ENCODE measurements around the gene PSG2.
"Not testable (repeated sequence)": the region's sequence is repeated elsewhere in the genome, so short reads cannot be mapped to it uniquely, and the experiment has no call there.

Gene PSG2

DNA sequence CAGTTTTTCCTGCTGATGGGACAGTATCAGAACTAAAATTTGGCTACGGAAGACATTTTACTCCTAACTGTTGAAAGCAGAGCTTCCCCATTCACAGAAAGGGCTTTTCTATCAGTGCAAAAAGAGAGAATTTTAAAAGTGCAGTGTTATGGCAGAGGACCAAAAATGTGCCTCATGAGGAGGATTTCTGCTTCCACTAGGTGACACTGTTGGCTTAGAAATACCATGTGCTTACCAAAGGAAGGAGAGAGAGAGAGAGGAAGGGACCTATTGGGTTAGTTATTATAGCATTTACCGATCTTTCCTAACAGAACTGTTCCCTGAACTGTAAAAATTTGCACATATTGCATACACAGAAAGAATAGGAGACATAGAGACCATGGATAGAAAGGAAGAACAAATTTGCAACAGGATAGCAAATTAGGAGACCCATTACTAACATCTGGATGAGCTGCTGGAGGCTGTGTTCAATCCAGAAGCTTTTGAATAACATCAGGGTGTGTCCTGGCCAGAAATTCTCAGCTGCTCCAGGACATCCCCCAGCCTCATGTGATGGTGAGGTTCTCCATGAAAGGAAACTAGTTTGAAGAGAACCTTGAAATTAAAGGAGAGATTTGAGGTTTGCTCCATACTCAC lies 21.8 kb upstream of the PSG2 start:
- not testable (repeated sequence) for H3K9me3 ChIP-seq (ENCODE audit: low read length); H3K36me3 ChIP-seq (ENCODE audit: insufficient read depth, low read length); H3K4me1 ChIP-seq (ENCODE audit: insufficient read depth, low read length); H3K27me3 ChIP-seq (ENCODE audit: insufficient read depth, low read length); H3K4me3 ChIP-seq (ENCODE audit: low read length); H2AFZ ChIP-seq (ENCODE audit: low read depth, low read length)

DNA sequence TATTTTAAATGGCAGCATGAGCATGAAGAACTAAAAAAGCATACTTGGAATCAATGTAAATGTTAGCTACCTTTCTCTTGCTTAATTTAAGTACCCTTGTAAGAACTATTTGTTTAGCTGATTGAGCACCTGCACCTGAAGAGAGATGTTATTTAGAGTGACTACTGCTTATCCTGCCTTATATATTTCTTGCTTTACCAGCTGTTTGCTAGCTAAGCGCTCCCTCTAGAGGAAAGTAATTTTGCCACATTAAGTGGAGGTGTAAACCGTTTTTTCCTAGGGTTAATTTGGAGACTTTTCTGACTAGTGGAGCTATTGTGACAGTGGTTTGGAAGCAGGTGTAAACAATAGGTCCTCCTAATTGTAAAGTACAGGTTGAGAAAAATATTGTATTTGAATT lies 19.4 kb upstream of the PSG2 start:
- Histone ChIP-seq H3K4me1 (ENCODE audit: insufficient read depth, low read length) (no peaks in the 10 kb centered on the region), H3K36me3 (ENCODE audit: insufficient read depth, low read length) (no peaks in the 10 kb centered on the region), H2AFZ (ENCODE audit: low read depth, low read length) (no peak overlapping the region), H3K27me3 (ENCODE audit: insufficient read depth, low read length) (no peaks in the 10 kb centered on the region), H3K4me3 (ENCODE audit: low read length) (no peak overlapping the region), H3K9me3 (ENCODE audit: low read length) (peaks cover 2% of the 10 kb centered on the region)

DNA sequence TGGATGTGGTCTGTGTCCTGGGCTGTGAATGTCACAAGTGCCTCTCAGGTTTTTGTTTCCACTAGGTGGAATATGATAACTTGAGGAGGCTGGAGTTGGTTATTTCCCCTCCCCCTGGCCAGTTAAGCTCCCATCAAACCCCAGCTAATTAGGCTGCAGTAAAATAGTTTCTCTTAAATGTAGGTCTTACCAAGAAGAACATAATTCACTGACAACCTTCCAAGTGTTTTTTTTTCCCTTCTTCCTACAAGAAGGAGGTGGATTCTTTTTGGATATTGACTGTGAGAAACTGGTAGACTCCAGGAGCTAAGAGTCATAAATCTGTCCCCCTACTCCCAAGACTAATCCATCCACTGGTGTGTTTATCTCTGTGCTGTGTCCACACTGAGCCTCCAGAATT lies 15.9 kb upstream of the PSG2 start:
- H2AFZ ChIP-seq (ENCODE audit: low read depth, low read length); H3K27me3 ChIP-seq (ENCODE audit: insufficient read depth, low read length); H3K36me3 ChIP-seq (ENCODE audit: insufficient read depth, low read length): not testable (repeated sequence)

DNA sequence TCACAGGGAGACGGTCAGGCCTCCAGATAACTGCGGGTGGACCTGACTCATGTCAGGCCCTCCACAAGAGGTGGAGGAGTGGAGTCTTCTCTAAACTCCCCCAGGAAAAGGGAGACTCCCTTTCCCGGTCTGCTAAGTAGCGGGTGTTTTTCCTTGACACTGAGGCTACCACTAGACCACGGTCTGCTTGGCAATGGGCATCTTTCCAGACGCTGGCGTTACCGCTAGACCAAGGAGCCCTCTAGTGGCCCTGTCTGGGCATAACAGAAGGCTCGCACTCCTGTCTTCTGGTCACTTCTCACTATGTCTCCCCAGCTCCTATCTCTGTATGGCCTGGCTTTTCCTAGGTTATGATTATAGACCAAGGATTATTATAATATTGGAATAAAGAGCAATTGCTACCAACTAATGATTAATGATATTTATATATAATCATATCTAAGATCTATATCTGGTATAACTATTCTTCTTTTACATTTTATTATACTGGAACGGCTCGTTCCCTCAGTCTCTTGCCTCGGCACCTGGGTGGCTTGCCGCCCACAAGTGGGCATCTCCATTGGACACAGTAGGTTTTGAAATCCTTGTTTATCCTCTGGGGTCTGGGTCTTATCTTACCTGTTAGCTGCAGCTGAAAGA lies 5.3 kb upstream of the PSG2 start:
- H3K9me3 ChIP-seq (ENCODE audit: low read length); H3K4me3 ChIP-seq (ENCODE audit: low read length); H3K36me3 ChIP-seq (ENCODE audit: insufficient read depth, low read length); H3K4me1 ChIP-seq (ENCODE audit: insufficient read depth, low read length); H2AFZ ChIP-seq (ENCODE audit: low read depth, low read length); H3K27me3 ChIP-seq (ENCODE audit: insufficient read depth, low read length): not testable (repeated sequence)

More for the DNA sequence above, 15.9 kb upstream of the PSG2 start:
- not testable (repeated sequence) for H3K9me3 ChIP-seq (ENCODE audit: low read length); H3K4me3 ChIP-seq (ENCODE audit: low read length); H3K4me1 ChIP-seq (ENCODE audit: insufficient read depth, low read length)

DNA sequence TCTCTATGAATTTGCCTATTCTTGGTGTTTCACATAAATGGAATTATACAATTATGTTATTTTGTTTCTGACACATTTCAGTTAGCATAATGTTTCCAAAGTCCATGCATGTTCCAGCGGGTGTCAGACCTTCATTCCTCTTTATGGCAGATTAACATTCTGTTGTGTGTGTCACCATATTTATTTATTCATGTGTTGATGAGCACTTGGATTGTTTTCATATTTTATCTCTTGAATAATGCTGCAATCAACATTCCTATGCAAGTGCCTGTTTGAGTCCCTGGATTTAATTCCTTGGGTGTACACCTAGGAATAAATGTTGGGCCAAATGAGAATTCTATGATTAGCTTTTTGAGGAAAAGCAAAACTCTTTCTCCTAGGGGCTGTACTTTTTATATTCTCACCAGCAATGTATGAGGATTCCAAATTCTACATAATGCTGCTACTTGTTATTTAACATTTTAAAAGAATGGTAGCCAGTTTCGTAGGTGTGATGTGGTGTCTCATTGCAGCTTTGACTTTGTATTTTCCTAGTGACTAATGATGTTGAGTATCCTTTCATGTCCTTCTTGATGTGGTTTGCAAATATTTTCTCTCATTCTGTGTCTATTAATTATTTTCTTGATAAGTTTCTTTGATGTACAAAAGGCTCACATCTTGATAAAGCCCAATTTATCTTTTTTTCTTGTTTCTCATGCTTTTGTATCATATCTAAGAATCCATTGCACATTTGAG lies 3.5 kb upstream of the PSG2 start:
- H3K9me3 ChIP-seq (ENCODE audit: low read length); H3K4me1 ChIP-seq (ENCODE audit: insufficient read depth, low read length); H3K4me3 ChIP-seq (ENCODE audit: low read length); H2AFZ ChIP-seq (ENCODE audit: low read depth, low read length); H3K27me3 ChIP-seq (ENCODE audit: insufficient read depth, low read length); H3K36me3 ChIP-seq (ENCODE audit: insufficient read depth, low read length): not testable (repeated sequence)

DNA sequence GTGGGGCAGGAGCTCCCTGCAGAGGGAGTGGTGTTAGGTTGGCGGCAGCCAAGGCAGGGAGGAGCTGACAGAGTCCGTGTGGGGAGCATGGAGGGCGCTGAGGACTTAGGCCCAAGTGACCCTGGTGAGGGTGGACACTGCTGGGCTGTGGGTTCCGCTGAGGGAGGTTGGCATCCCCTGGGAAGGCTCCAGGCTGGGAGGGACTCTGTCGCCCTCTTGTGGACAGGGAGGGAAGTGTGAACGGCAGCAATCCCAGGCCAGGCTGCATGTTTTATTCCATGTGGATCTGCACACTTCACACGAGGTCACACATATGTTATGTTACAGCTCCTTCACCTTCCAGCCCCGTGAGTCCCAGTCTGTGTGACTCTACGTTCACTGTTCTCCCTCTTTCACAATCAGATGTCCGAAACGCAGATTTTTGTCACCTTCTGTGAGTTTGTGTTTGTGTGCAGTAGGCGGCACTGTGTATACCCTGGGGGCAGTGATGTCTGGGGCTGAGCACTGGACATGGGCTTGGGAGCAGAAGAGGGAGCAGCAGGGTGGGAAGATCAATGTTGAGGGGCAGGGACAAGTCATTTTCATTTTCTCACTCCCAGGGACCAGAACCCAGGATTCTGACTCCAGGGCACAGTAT lies 1.8 kb upstream of the PSG2 start:
- not testable (repeated sequence) for H3K36me3 ChIP-seq (ENCODE audit: insufficient read depth, low read length); H3K4me1 ChIP-seq (ENCODE audit: insufficient read depth, low read length); H3K9me3 ChIP-seq (ENCODE audit: low read length); H2AFZ ChIP-seq (ENCODE audit: low read depth, low read length); H3K27me3 ChIP-seq (ENCODE audit: insufficient read depth, low read length); H3K4me3 ChIP-seq (ENCODE audit: low read length)

DNA sequence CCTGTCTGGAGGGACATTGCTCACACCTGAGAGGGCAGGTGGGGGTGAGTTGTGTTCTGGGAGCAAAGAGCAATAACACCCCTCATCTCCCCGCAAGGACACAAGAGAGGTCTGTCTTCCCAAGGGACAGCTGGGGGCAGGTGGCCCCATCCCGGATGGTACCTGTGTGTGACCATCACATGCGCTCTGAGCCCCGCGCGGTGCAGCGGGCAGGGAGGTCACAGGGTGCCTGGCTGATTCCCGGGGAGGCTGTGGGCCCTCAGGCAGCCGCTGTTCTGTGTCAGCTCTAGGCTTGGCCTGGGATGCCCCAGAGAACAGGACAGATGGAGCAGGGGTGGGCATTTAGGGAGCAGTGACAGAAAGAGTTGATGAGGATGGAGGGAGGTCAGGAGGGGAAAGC lies 1.2 kb upstream of the PSG2 start:
- not testable (repeated sequence) for H2AFZ ChIP-seq (ENCODE audit: low read depth, low read length); H3K4me3 ChIP-seq (ENCODE audit: low read length); H3K36me3 ChIP-seq (ENCODE audit: insufficient read depth, low read length); H3K27me3 ChIP-seq (ENCODE audit: insufficient read depth, low read length); H3K9me3 ChIP-seq (ENCODE audit: low read length); H3K4me1 ChIP-seq (ENCODE audit: insufficient read depth, low read length)

DNA sequence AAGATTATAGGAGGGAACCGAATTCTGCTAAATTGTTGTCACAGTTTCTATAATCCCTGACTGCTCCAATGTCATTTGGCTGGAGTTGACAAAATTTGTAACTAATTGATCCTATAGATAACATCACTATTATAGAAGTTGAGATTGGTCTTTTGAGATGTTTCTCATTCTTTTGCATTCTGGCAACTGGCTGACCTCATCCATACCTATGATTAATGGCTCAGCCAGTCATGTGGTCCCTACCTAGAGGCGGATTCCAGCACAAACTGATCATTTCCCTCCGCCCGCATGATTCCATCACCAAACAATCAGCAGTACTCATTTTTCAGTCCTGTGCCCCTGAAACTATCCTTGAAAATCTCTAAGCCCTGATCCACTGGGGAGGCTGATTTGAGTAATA lies 4.2 kb downstream of the PSG2 start:
- Histone ChIP-seq H3K4me1 (ENCODE audit: insufficient read depth, low read length) (no peaks in the 10 kb centered on the region), H3K4me3 (ENCODE audit: low read length) (no peak overlapping the region), H2AFZ (ENCODE audit: low read depth, low read length) (no peak overlapping the region), H3K36me3 (ENCODE audit: insufficient read depth, low read length) (no peaks in the 10 kb centered on the region), H3K9me3 (ENCODE audit: low read length) (no peaks in the 10 kb centered on the region), H3K27me3 (ENCODE audit: insufficient read depth, low read length) (no peaks in the 10 kb centered on the region)

DNA sequence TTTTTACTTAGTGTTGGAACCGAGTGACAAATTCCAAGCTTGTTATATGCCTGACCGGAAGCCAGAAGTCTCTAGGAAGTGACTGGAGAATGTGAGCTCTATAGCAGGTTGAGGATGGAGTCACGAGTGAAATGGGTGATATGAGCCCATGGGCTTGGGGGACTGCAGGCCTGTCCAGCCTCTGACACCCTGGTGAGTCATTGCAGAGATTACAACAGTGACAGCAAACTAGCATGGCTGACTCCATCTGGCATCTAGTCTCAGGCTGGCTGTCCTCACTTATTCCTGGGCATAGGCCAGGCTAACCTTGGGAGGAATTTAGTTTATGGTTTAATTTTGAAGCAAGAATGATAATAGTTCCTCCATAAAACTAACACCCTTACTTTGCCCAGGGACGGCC lies 4.6 kb downstream of the PSG2 start:
- H3K4me3 ChIP-seq (ENCODE audit: low read length); H2AFZ ChIP-seq (ENCODE audit: low read depth, low read length); H3K4me1 ChIP-seq (ENCODE audit: insufficient read depth, low read length); H3K9me3 ChIP-seq (ENCODE audit: low read length); H3K36me3 ChIP-seq (ENCODE audit: insufficient read depth, low read length); H3K27me3 ChIP-seq (ENCODE audit: insufficient read depth, low read length): not testable (repeated sequence)

DNA sequence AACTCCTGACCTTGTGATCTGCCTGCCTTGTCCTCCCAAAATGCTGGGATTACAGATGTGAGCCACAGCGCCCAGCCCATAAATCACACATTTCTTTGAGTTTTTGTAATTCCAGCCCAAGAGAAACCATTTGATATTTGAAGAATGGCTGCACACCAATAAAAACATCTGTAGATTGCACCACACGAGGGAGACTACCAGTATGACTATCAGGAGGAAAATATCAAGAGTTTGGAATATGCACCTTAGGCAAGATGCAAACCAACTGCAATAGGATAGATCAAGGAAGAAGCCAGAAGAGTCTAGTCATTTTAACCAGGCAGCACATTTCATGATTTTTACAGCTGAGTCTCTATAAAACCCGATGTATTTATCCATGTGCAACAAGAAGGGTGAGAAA lies 20.1 kb downstream of the PSG2 start:
- not testable (repeated sequence) for H3K9me3 ChIP-seq (ENCODE audit: low read length); H3K27me3 ChIP-seq (ENCODE audit: insufficient read depth, low read length); H3K4me1 ChIP-seq (ENCODE audit: insufficient read depth, low read length); H3K4me3 ChIP-seq (ENCODE audit: low read length); H2AFZ ChIP-seq (ENCODE audit: low read depth, low read length); H3K36me3 ChIP-seq (ENCODE audit: insufficient read depth, low read length)

DNA sequence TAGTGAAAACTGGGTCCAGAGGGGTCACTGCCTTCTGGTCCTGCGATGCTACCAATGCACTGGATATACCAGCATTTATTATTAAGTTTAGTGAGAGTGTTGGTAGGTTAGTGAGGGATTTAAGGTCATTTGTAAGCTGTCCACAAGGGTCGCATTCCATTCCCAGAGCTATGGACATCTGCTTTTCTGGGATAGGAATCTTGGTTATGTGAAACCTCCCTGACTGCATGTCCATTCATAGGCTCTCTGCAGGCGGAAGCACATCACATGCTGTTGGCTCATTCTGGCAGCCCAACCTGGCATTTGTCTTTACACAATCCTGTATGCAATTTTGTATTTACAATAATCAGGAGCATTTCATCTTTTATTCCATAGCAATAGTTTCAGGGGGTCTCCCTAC lies 21.2 kb downstream of the PSG2 start:
- not testable (repeated sequence) for H3K4me1 ChIP-seq (ENCODE audit: insufficient read depth, low read length); H3K9me3 ChIP-seq (ENCODE audit: low read length); H3K27me3 ChIP-seq (ENCODE audit: insufficient read depth, low read length); H2AFZ ChIP-seq (ENCODE audit: low read depth, low read length); H3K36me3 ChIP-seq (ENCODE audit: insufficient read depth, low read length); H3K4me3 ChIP-seq (ENCODE audit: low read length)

DNA sequence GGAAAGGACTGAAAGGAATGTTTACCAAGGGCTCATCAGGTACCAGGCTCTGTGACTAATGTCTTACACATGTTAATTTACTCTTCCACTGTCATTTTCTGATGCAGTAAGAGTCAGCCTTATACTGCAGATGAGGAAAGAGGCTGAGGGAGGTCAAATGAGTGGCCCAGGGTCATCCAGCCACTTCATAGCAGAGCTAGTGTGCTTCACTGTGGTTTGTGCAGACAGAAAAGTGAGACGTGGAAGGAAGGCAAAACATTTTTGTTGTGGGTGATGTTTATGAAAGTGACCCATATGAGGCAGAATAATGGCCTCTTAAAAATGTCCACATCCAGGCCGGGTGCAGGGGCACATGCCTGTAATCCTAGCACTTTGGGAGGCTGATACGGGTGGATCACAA lies 22.2 kb downstream of the PSG2 start:
- not testable (repeated sequence) for H2AFZ ChIP-seq (ENCODE audit: low read depth, low read length); H3K9me3 ChIP-seq (ENCODE audit: low read length); H3K36me3 ChIP-seq (ENCODE audit: insufficient read depth, low read length); H3K4me3 ChIP-seq (ENCODE audit: low read length); H3K27me3 ChIP-seq (ENCODE audit: insufficient read depth, low read length); H3K4me1 ChIP-seq (ENCODE audit: insufficient read depth, low read length)

DNA sequence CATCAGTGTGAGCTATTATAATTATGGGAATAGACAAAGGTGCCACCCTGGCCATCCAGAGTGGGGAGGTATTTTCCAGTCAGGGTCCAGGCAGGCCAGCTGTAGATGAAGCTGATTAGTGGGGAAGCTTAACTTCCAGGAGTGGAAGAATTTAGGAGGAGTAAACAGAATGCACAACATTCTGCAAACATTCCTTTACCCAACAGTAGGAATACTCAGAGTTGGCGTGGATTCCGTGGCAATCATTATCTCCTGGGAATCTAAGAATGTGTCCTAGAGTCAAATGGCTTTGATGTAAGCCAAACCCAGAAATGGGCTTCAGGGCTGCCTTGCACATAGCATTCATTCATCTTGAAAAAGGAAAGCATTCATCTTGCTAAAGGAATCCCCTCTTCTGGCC lies 23.0 kb downstream of the PSG2 start:
- H3K4me1 ChIP-seq (ENCODE audit: insufficient read depth, low read length); H2AFZ ChIP-seq (ENCODE audit: low read depth, low read length); H3K4me3 ChIP-seq (ENCODE audit: low read length); H3K9me3 ChIP-seq (ENCODE audit: low read length); H3K27me3 ChIP-seq (ENCODE audit: insufficient read depth, low read length); H3K36me3 ChIP-seq (ENCODE audit: insufficient read depth, low read length): not testable (repeated sequence)

Measured in neuron (in vitro differentiated cells).